Inferior parietal cortex (tissue), 1 donor: Measurements from ENCODE around the gene ABCA7.
A peak's percentile ranks its signal among the peaks of the same experiment; 100 is the strongest.
"Not testable (repeated sequence)": the region's sequence is repeated elsewhere in the genome, so short reads cannot be mapped to it uniquely, and the experiment has no call there.

ENCODE experiments used
- DNase-seq: peaks from one replicate; pipeline ENCODE4 v3.0.0-alpha.2; 2016; ENCODE audit errors: extremely low spot score

ABCA7 gene

GRCh38 chr19:1105008-1105872 lies 65.3 kb downstream of the ABCA7 start:
- DNase-seq = no peak

- no peak for DNase-seq
Observed at GRCh38 chr19:1105873-1106840, 66.2 kb downstream of the ABCA7 start.

GRCh38 chr19:1106841-1107660 lies 67.1 kb downstream of the ABCA7 start:
- DNase-seq = no peak

DNA sequence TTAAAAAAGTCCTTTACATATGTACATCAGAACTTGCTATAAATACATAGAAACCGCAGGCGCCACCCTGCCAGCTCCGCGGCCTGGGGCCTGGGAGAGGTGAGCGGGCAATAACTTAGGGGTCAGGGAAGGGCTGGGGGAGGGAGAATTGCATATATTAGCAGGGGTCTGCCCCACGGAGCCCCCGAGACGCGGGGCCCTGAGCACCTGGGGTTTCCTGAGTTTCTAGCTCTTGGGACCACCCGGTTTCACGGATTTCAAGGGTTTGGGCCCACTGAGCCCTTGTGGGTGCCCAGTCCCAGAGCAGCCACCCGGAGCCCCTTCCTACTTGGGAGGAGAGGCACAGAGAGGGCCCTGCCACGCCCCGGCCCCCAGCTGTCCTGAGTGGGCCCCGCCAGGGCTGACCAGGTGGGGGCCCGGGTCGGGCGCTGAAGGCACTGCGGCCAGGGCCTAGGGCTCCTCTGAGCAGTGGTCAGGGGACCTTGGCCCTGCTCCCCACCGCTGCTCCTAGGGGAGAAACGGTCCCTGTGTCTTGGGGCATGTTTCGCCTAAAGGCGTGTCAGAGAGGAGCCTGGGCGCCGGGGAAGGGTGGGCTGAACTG lies 67.9 kb downstream of the ABCA7 start:
- DNase-seq = no peak

- no peak for DNase-seq
Observed at GRCh38 chr19:1108291-1109031, 68.6 kb downstream of the ABCA7 start.

GRCh38 chr19:1109032-1109551 lies 69.2 kb downstream of the ABCA7 start:
- DNase-seq = no peak

DNA sequence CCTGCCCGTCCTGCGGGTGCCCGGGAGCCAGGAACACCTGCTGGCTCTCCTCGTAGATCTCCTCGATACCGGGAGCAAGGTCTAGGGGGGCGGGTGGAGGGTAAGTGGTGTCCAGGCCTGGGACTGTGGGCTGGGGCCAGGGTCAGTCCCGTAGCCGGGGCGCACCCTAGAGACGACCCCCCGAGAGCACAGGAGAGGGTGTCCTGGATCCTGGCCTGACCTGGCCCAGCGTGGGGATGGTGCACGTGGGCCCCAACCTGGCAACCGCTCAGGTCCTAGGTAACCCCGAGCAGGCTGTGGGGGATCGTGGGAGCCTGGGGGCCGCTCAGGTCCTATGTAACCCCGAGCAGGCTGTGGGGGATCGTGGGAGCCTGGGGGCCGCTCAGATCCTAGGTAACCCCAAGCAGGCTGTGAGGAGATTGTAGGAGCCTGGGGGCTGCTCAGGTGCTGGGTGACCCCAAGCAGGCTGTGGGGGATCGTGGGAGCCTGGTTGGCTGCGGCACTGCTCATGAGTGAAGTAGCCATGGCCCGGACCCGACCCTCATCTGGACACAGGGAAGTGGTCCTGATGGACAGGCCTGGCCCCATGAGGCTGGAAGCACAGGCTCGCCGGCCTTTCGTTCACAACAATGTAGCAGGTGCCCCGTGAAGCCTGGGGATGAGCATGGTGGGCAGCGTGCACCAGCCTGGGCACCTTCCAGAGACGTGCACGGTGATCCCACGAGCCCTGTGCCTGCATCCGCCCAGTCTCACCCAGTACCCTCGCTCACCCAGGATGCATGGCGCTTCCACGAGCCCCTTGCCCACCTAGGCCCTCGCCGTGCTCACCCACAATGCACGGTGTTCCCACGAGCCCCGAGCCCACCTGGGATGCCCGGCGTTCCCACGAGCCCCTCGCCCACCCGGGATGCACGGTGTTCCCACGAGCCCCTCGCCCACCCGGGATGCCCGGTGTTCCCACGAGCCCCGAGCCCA lies 70.1 kb downstream of the ABCA7 start:
- DNase-seq = no peak

- no peak for DNase-seq
Observed at GRCh38 chr19:1110809-1111640, 71.1 kb downstream of the ABCA7 start.

- no peak for DNase-seq
Observed at GRCh38 chr19:1111641-1112267, 71.8 kb downstream of the ABCA7 start.

- no peak for DNase-seq
Observed at GRCh38 chr19:1112268-1113029, 72.5 kb downstream of the ABCA7 start.

DNA sequence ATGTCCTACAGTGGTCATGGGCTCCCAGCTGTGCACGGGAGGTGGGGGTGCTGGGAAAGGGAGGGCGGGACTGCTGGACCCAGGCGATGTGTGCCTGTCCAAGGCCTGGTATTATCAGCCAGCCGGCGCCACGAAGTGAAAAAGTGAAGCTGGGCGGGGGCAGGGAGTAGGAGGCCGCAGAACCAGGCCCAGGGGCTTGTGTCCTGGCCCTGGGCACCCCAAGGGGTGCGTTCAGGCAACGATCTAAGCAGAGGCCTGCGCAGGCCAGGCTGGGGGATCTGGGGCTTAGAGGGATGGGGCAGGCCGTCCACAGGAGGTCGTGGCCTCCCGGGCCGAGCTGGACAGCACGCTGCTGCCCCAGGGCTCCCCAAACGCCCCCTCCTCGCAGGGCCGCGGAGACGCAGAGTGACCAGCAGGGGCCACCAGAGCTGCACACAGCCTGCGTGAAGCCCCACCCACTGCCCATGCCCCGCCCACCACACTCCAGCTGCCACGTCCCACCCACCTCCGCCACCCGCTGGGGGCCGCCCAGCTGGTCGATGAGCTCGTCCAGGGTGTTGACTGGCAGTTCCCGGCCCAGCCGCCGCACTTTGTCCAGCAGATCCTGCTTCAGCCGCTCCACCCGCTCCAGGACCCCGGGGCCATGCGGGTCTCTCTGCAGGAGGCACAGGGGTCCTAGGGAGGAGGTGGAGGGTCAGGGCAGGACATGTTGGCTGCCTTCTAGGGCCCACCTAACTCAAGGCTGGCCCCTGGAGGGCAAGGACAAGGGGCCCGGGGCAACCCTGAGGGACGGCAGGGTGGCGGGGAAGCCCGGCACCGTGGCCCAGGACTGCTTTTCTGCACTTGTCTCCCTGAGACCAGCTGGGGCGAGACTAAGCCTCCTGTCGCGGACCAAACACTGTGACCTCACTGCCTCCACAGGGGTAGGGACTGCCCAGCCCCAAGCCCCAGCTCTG lies 73.4 kb downstream of the ABCA7 start:
- DNase-seq = peak; percentile 82

- no peak for DNase-seq
Observed at GRCh38 chr19:1113986-1114483, 74.1 kb downstream of the ABCA7 start.

- DNase-seq = not testable (repeated sequence)
Observed at GRCh38 chr19:1114728-1115127, 74.8 kb downstream of the ABCA7 start.
